ENCODE results near the gene TRIM36. TPM values are rescaled to one million over a fixed set of nuclear protein-coding genes. Genes with fewer than 3 reads are reported as not detected.
A peak's percentile ranks its signal among the peaks of the same experiment; 100 is the strongest.

The TRIM36 gene
- total RNA-seq, 2 experiments from 2014 or later, result 0.18 to 0.72 TPM

- no peaks in the 10 kb centered on the region for H3K36me3 Mint-ChIP-seq (ENCODE audit: low read depth)
- H3K4me3 Mint-ChIP-seq, result peak overlapping the region; percentile 74
- H3K4me1 Mint-ChIP-seq (ENCODE audit: low read depth), result peaks cover 11% of the 10 kb centered on the region
- POLR2A ChIA-PET, result interaction anchor here (1.2 to 1.5 kb wide), 2 partner anchors 10 to 30 kb away, joined by 3 to 4 read pairs; partner anchors contain the start of gene TRIM36
- H3K27me3 Mint-ChIP-seq, result peaks cover 65% of the 10 kb centered on the region
- intact Hi-C loops (cut with micrococcal nuclease), result no loop called here
- DNase-seq, result no peak
- no peak overlapping the region for H3K27ac Mint-ChIP-seq
- ATAC-seq, result peak; percentile 18
- TF ChIP-seq, protein P1, sequence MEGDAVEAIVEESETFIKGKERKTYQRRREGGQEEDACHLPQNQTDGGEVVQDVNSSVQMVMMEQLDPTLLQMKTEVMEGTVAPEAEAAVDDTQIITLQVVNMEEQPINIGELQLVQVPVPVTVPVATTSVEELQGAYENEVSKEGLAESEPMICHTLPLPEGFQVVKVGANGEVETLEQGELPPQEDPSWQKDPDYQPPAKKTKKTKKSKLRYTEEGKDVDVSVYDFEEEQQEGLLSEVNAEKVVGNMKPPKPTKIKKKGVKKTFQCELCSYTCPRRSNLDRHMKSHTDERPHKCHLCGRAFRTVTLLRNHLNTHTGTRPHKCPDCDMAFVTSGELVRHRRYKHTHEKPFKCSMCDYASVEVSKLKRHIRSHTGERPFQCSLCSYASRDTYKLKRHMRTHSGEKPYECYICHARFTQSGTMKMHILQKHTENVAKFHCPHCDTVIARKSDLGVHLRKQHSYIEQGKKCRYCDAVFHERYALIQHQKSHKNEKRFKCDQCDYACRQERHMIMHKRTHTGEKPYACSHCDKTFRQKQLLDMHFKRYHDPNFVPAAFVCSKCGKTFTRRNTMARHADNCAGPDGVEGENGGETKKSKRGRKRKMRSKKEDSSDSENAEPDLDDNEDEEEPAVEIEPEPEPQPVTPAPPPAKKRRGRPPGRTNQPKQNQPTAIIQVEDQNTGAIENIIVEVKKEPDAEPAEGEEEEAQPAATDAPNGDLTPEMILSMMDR (IDR thresholded peaks at IDR 0.05), result no peak
- H3K9me3 Mint-ChIP-seq, result no peaks in the 10 kb centered on the region
- CTCF ChIA-PET, result interaction anchor here (0.6 kb wide), 1 partner anchor 13 kb away, joined by 3 read pairs; no protein-coding TSS in a partner anchor
Measured at GRCh38 chr5:115179394-115180164, 9.9 kb upstream of the TRIM36 start.

DNA sequence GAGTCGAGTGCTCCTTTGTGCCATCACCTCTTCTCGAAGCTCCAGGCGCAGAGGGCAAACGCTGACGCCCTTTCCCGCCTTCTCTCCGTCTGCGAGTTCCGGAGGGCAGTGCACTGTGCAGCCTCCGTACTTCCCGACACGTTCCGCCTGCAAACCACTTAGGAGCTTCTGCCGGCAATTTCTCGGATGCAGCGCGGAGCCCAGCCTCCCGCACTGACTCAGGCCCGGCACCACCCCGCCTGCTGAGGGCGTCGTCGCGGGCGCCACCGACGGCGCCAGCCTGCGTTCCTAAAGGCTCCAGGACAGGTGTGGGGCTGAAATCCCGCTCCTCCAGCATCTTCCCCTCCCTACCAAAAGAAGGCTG lies 9.3 kb upstream of the TRIM36 start:
- ChIA-PET POLR2A (interaction anchor here (1.5 kb wide), 1 partner anchor 30 kb away, joined by 4 read pairs; no protein-coding TSS in a partner anchor), CTCF (no interaction called here)
- ATAC-seq (no peak), DNase-seq (no peak)
- H3K9me3 Mint-ChIP-seq, result no peaks in the 10 kb centered on the region
- no peaks in the 10 kb centered on the region for H3K36me3 Mint-ChIP-seq (ENCODE audit: low read depth)
- H3K4me1 Mint-ChIP-seq (ENCODE audit: low read depth), result peaks cover 9% of the 10 kb centered on the region
- TF ChIP-seq, protein P1 (IDR thresholded peaks at IDR 0.05), result no peak
- peak overlapping the region; percentile 74 for H3K4me3 Mint-ChIP-seq
- H3K27me3 Mint-ChIP-seq, result peaks cover 67% of the 10 kb centered on the region
- no peak overlapping the region for H3K27ac Mint-ChIP-seq
- intact Hi-C loops (cut with micrococcal nuclease), result no loop called here

DNA sequence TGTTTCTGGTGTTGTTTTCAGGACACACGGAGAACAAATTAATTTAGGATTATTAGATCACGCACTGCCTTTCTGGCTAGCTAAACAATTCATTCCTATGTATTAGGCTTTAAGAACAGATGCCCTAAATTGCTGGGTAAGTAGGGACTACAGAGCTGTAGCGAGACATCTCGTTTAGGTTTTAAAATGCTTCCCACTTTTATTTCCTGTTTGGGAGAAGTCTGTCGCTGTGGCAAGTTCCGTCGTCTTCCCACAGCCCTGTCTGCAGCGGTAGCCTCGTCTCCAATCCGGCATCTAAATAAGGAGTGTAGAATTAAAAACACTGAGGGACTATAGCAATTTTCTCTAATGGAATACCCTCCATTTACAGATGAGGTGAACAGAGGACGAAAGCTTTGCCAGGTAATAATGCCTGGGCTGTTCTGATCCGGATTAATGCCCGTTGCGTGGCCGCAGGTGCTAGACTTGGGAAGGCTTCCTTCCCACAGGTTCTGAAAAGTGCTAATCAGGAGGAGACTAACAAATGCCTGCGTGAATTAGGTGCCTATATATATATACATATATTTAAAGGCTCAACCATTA lies 1.3 kb upstream of the TRIM36 start:
- CTCF ChIA-PET, result interaction anchor here (1.2 kb wide), 1 partner anchor 73 kb away, joined by 3 read pairs; no protein-coding TSS in a partner anchor
- TF ChIP-seq, protein P1 (IDR thresholded peaks at IDR 0.05), result no peak

GRCh38 chr5:115170134-115170928 lies 623 bp upstream of the TRIM36 start:
- Mint-ChIP-seq H3K27ac (no peak overlapping the region), H3K4me1 (ENCODE audit: low read depth) (peaks cover 10% of the 10 kb centered on the region), H3K27me3 (peaks cover 55% of the 10 kb centered on the region), H3K4me3 (peak overlapping the region; percentile 78), H3K36me3 (ENCODE audit: low read depth) (peaks cover 3% of the 10 kb centered on the region), H3K9me3 (peaks cover 8% of the 10 kb centered on the region)
- peak; percentile 60 for ATAC-seq
- CTCF ChIA-PET, result no interaction called here
- DNase-seq, result peak; percentile 38
- POLR2A ChIA-PET, result no interaction called here
- intact Hi-C loops (cut with micrococcal nuclease), result loop anchor here (5.0 kb wide), 1 partner anchor 77 kb away; no protein-coding TSS in a partner anchor
- TF ChIP-seq, protein P1 (IDR thresholded peaks at IDR 0.05), result no peak

More for the DNA sequence above, 1.3 kb upstream of the TRIM36 start:
- Mint-ChIP-seq H3K9me3 (peaks cover 8% of the 10 kb centered on the region), H3K36me3 (ENCODE audit: low read depth) (peaks cover 3% of the 10 kb centered on the region), H3K27me3 (peaks cover 55% of the 10 kb centered on the region), H3K4me1 (ENCODE audit: low read depth) (peaks cover 10% of the 10 kb centered on the region), H3K27ac (no peak overlapping the region), H3K4me3 (peak overlapping the region; percentile 78)
- POLR2A ChIA-PET, result no interaction called here
- intact Hi-C loops (cut with micrococcal nuclease), result loop anchor here (5.0 kb wide), 1 partner anchor 76 kb away; no protein-coding TSS in a partner anchor
- DNase-seq (no peak), ATAC-seq (no peak)
